K562 (cell line): ENCODE data around the gene PLEKHS1. TPM values are rescaled to one million over a fixed set of nuclear protein-coding genes. Genes with fewer than 3 reads are reported as not detected.

ENCODE experiments used
- ATAC-seq: fragments of 200-7000 bp; cut with Tn5 transposase; 3 replicates; pipeline ENCODE4 v1.9.1; 2020; ENCODE audit warnings: moderate library complexity
- BruUV-seq: library from RNA; stranded (reverse); fragments of 400-500 nt; replicated peaks from 2 replicates; lab custom pipeline; 2021; lab: Mats Ljungman, UMichigan
- CTCF ChIA-PET: fragments of 300-600 bp; formaldehyde crosslinking; extraction: SDS; loops from one replicate; lab custom pipeline; 2021; ENCODE audit warnings: low intra/inter-chr PET ratio; lab: Yijun Ruan, JAX
- POLR2A ChIA-PET: fragments of 300-600, 350-650 bp; sonication (Branson Sonifier 250); formaldehyde crosslinking; extraction: SDS; loops from one replicate; lab custom pipeline; 2021; ENCODE audit warnings: antibody characterized with exemption, inconsistent platforms; lab: Yijun Ruan, JAX
- DNase-seq, 4 experiments: peaks; one replicate each; pipeline versions ENCODE4 v3.0.0 to v3.0.0-alpha.2; 2011 to 2018; ENCODE audit warnings: low spot score in 3 of 4, mixed read lengths in 3 of 4; ENCODE audit errors: extremely low read depth in 1 of 4
- FAIRE-seq: peaks from 2 replicates; lab custom pipeline; 2011; peaks lifted over from hg19 to GRCh38; lab: Jason Lieb, UNC
- H2AFZ ChIP-seq: 2 replicates; pipeline ENCODE4 v1.6.0; 2011; ENCODE audit warnings: low read depth, low read length, control low read depth, inconsistent platforms
- H3K27ac ChIP-seq: fragments of 200-600 bp; 3 replicates; pipeline ENCODE4 v1.8.0; 2011; ENCODE audit warnings: low read depth, mild to moderate bottlenecking, control low read depth, inconsistent platforms, low read length, moderate library complexity, mixed read lengths; ENCODE audit errors: extremely low read depth
- H3K27me3 ChIP-seq, 2 experiments: fragments of 300-600 bp in 1 of 2; 2 replicates in 1 of 2; 3 replicates in 1 of 2; pipeline versions ENCODE4 v1.6.0 to v1.8.0; 2011; ENCODE audit warnings: inconsistent platforms in 2 of 2, low read length in 2 of 2, mild to moderate bottlenecking in 1 of 2, mixed read lengths in 1 of 2, moderate library complexity in 1 of 2; ENCODE audit not compliant: control insufficient read depth in 2 of 2, insufficient read depth in 2 of 2
- H3K36me3 ChIP-seq: fragments of 300-600 bp; 3 replicates; pipeline ENCODE4 v1.8.0; 2011; ENCODE audit warnings: mild to moderate bottlenecking, low read length, inconsistent platforms; ENCODE audit not compliant: control insufficient read depth, insufficient read depth
- H3K4me1 ChIP-seq, 2 experiments: fragments of 200-600 bp in 1 of 2; replicated peaks in 1 of 2; 2 replicates in 1 of 2; 3 replicates in 1 of 2; pipeline versions ENCODE4 v1.5.1 to v1.8.0; 2011; ENCODE audit warnings: inconsistent platforms in 2 of 2, low read length in 2 of 2, mild to moderate bottlenecking in 1 of 2, mixed read lengths in 1 of 2, moderate library complexity in 1 of 2; ENCODE audit not compliant: control insufficient read depth in 2 of 2, insufficient read depth in 2 of 2
- H3K4me2 ChIP-seq: 2 replicates; pipeline ENCODE4 v1.6.1; 2011; ENCODE audit warnings: low read length, control low read depth, inconsistent platforms, mixed read lengths; ENCODE audit not compliant: insufficient read depth
- H3K4me3 ChIP-seq: fragments of 200-600 bp; sonication (generic), shearing (Covaris generic); 2 replicates; pipeline ENCODE4 v1.5.1; 2016; ENCODE audit warnings: control low read depth, inconsistent platforms
- H3K79me2 ChIP-seq: fragments of 200-600 bp; 3 replicates; pipeline ENCODE4 v1.8.0; 2011; ENCODE audit warnings: low read length, inconsistent platforms; ENCODE audit not compliant: control insufficient read depth, insufficient read depth
- H3K9ac ChIP-seq, 2 experiments: 2 replicates each; pipeline versions ENCODE4 v1.6.0 to v1.6.1; 2011; ENCODE audit warnings: low read depth in 2 of 2, low read length in 2 of 2, control low read depth in 1 of 2, inconsistent platforms in 1 of 2, mild to moderate bottlenecking in 1 of 2, mixed read lengths in 1 of 2; ENCODE audit not compliant: insufficient read depth in 1 of 2
- H3K9me1 ChIP-seq: one replicate; pipeline ENCODE4 v1.6.0; 2011; ENCODE audit warnings: inconsistent platforms, mild to moderate bottlenecking, low read length, moderate library complexity; ENCODE audit not compliant: control insufficient read depth, insufficient read depth
- H3K9me3 ChIP-seq: replicated peaks from 2 replicates; pipeline ENCODE4 v1.5.1; 2011; ENCODE audit warnings: low read depth, low read length, inconsistent platforms; ENCODE audit not compliant: control insufficient read depth, insufficient read depth
- H4K20me1 ChIP-seq: replicated peaks from 2 replicates; pipeline ENCODE4 v1.6.1; 2011; ENCODE audit warnings: low read length, inconsistent platforms, mixed read lengths; ENCODE audit not compliant: control insufficient read depth, insufficient read depth
- GATAD2A ChIP-seq: fragments of 450-650 bp; IDR thresholded peaks from 2 replicates; pipeline ENCODE4 v1.6.1; 2017
- HIVEP1 ChIP-seq: fragments of 250-450 bp; sonication (Bioruptor Pico); IDR thresholded peaks from 2 replicates; pipeline ENCODE4 v1.4.0; 2020; ENCODE audit warnings: mild to moderate bottlenecking
- ILK ChIP-seq: fragments of 450-650 bp; IDR thresholded peaks from 2 replicates; pipeline ENCODE4 v1.6.1; 2016; ENCODE audit warnings: missing genetic modification characterization, low read depth, mild to moderate bottlenecking, missing compliant biosample characterization, moderate library complexity, borderline replicate concordance
- WGBS: fragments of 100-300 bp; shearing (Covaris generic); methylation state at CpG from one replicate; pipeline ENCODE4 v1.1.6; 2016; ENCODE audit warnings: low coverage, mixed read lengths; ENCODE audit not compliant: insufficient coverage; ENCODE audit errors: missing lambda C conversion rate; 5-methylcytosine and 5-hydroxymethylcytosine counted together
- in situ Hi-C: fragments of 300-500 bp; cut with MboI; formaldehyde crosslinking; loops from 4 replicates; pipeline ENCODE4 v1.15.0; 2018; ENCODE audit warnings: inconsistent platforms, mixed read lengths
- intact Hi-C: fragments of 100-400 bp; cut with micrococcal nuclease; formaldehyde crosslinking; loops from 2 replicates; pipeline ENCODE4 v1.14.2; 2022
- polyA plus RNA-seq, 8 experiments: library from polyadenylated mRNA; depleted of rRNA in 4 of 8; stranded (reverse) in 5 of 8; unstranded in 3 of 8; fragments of >200 nt; fragmentation: Nextera tagmentation in 2 of 8; fragmentation: Illumina TruSeq in 1 of 8; extraction: Ambion mirVana in 2 of 8; extraction: Trizol in 1 of 8; gene quantifications; 2 replicates each; pipeline versions ENCODE4 v1.2.1 to v1.2.3, GENCODE V29; 2011 to 2014; ENCODE audit warnings: inconsistent platforms in 1 of 8, missing spikeins in 1 of 8
- total RNA-seq, 7 experiments: library from RNA; depleted of rRNA in 6 of 7; stranded (reverse); fragments of >200 nt in 6 of 7; fragmentation: Illumina TruSeq in 2 of 7; extraction: Trizol in 2 of 7; gene quantifications; 2 replicates each; pipeline versions ENCODE4 v1.2.1 to v1.2.3, GENCODE V29; 2011 to 2021; ENCODE audit warnings: low replicate concordance in 1 of 7
- TF ChIP-seq, protein P1 (sequence below): fragments of 450-650 bp; conservative IDR thresholded peaks from 2 replicates; pipeline ENCODE4 v1.6.1; 2016; ENCODE audit warnings: missing genetic modification characterization, low read depth, mild to moderate bottlenecking, missing compliant biosample characterization, moderate library complexity
- TF ChIP-seq, protein P2 (sequence below): fragments of 450-650 bp; IDR thresholded peaks from 2 replicates; pipeline ENCODE4 v1.6.1; 2016; ENCODE audit warnings: mild to moderate bottlenecking, moderate library complexity

PLEKHS1 gene
- total and polyA plus RNA-seq, 9 of the 15 experiments (the other 6 are each of a cell fraction or from before 2014, with no cell fraction given): not detected

DNA sequence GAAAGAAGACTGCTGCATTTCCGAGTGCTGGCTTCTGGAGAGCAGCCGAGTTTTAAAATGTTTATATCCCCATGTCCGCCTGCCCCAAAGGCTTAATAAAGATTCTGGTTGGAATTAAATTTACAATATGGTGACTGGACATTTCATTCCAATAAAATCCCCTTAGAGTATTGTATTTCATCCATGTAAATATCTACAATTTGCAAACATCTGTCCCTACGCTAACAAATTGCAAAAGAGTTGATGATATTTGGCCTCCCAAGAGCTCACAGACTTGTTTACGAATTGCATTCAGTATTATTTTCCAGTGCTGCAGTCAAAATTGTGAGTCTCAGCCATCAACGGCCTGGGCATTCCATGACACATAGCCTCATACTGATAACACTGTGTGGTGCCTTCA lies 50.1 kb downstream of the PLEKHS1 start:
- H2AFZ ChIP-seq: peak overlapping the region; percentile 22; the same call in 1 of the 2 replicates
- WGBS: 46% methylated on average over 6 of the region's 6 CpGs
- H3K9me3 ChIP-seq: no peaks in the 10 kb centered on the region
- FAIRE-seq (no peak), ATAC-seq (no peak; the same call in 2 of the 3 replicates), DNase-seq (no peak)
- CTCF ChIA-PET: no interaction called here
- no peaks in the 10 kb centered on the region for H3K79me2 ChIP-seq
- no peaks in the 10 kb centered on the region for H3K36me3 ChIP-seq
- no peaks in the 10 kb centered on the region; a peak in 1 of 5 replicates for H3K4me1 ChIP-seq
- H3K9me1 ChIP-seq: no peaks in the 10 kb centered on the region
- no peak overlapping the region for H3K4me2 ChIP-seq
- H4K20me1 ChIP-seq: no peaks in the 10 kb centered on the region
- POLR2A ChIA-PET: interaction anchor here (0.5 kb wide), 1 partner anchor 149 kb away, joined by 4 read pairs; no protein-coding TSS in a partner anchor
- H3K27me3 ChIP-seq: no peaks in the 10 kb centered on the region; a peak in 1 of 5 replicates
- no TSS peak for BruUV-seq
- H3K9ac ChIP-seq: no peak overlapping the region
- in situ Hi-C loops: no loop called here
- intact Hi-C loops: no loop called here
- no peak overlapping the region for H3K27ac ChIP-seq
- H3K4me3 ChIP-seq: no peak overlapping the region
- TF ChIP-seq ILK (tag): no peak
- no peak for TF ChIP-seq HIVEP1 (CRISPR knock-in tag)
- TF ChIP-seq GATAD2A: no peak
- TF ChIP-seq, protein P1, sequence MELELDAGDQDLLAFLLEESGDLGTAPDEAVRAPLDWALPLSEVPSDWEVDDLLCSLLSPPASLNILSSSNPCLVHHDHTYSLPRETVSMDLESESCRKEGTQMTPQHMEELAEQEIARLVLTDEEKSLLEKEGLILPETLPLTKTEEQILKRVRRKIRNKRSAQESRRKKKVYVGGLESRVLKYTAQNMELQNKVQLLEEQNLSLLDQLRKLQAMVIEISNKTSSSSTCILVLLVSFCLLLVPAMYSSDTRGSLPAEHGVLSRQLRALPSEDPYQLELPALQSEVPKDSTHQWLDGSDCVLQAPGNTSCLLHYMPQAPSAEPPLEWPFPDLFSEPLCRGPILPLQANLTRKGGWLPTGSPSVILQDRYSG (tag): no peak
- TF ChIP-seq, protein P2, sequence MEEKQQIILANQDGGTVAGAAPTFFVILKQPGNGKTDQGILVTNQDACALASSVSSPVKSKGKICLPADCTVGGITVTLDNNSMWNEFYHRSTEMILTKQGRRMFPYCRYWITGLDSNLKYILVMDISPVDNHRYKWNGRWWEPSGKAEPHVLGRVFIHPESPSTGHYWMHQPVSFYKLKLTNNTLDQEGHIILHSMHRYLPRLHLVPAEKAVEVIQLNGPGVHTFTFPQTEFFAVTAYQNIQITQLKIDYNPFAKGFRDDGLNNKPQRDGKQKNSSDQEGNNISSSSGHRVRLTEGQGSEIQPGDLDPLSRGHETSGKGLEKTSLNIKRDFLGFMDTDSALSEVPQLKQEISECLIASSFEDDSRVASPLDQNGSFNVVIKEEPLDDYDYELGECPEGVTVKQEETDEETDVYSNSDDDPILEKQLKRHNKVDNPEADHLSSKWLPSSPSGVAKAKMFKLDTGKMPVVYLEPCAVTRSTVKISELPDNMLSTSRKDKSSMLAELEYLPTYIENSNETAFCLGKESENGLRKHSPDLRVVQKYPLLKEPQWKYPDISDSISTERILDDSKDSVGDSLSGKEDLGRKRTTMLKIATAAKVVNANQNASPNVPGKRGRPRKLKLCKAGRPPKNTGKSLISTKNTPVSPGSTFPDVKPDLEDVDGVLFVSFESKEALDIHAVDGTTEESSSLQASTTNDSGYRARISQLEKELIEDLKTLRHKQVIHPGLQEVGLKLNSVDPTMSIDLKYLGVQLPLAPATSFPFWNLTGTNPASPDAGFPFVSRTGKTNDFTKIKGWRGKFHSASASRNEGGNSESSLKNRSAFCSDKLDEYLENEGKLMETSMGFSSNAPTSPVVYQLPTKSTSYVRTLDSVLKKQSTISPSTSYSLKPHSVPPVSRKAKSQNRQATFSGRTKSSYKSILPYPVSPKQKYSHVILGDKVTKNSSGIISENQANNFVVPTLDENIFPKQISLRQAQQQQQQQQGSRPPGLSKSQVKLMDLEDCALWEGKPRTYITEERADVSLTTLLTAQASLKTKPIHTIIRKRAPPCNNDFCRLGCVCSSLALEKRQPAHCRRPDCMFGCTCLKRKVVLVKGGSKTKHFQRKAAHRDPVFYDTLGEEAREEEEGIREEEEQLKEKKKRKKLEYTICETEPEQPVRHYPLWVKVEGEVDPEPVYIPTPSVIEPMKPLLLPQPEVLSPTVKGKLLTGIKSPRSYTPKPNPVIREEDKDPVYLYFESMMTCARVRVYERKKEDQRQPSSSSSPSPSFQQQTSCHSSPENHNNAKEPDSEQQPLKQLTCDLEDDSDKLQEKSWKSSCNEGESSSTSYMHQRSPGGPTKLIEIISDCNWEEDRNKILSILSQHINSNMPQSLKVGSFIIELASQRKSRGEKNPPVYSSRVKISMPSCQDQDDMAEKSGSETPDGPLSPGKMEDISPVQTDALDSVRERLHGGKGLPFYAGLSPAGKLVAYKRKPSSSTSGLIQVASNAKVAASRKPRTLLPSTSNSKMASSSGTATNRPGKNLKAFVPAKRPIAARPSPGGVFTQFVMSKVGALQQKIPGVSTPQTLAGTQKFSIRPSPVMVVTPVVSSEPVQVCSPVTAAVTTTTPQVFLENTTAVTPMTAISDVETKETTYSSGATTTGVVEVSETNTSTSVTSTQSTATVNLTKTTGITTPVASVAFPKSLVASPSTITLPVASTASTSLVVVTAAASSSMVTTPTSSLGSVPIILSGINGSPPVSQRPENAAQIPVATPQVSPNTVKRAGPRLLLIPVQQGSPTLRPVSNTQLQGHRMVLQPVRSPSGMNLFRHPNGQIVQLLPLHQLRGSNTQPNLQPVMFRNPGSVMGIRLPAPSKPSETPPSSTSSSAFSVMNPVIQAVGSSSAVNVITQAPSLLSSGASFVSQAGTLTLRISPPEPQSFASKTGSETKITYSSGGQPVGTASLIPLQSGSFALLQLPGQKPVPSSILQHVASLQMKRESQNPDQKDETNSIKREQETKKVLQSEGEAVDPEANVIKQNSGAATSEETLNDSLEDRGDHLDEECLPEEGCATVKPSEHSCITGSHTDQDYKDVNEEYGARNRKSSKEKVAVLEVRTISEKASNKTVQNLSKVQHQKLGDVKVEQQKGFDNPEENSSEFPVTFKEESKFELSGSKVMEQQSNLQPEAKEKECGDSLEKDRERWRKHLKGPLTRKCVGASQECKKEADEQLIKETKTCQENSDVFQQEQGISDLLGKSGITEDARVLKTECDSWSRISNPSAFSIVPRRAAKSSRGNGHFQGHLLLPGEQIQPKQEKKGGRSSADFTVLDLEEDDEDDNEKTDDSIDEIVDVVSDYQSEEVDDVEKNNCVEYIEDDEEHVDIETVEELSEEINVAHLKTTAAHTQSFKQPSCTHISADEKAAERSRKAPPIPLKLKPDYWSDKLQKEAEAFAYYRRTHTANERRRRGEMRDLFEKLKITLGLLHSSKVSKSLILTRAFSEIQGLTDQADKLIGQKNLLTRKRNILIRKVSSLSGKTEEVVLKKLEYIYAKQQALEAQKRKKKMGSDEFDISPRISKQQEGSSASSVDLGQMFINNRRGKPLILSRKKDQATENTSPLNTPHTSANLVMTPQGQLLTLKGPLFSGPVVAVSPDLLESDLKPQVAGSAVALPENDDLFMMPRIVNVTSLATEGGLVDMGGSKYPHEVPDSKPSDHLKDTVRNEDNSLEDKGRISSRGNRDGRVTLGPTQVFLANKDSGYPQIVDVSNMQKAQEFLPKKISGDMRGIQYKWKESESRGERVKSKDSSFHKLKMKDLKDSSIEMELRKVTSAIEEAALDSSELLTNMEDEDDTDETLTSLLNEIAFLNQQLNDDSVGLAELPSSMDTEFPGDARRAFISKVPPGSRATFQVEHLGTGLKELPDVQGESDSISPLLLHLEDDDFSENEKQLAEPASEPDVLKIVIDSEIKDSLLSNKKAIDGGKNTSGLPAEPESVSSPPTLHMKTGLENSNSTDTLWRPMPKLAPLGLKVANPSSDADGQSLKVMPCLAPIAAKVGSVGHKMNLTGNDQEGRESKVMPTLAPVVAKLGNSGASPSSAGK: no peak
